CD4-positive, alpha-beta T cell treated with Interleukin-2 at 100 ng/mL for 4 hours (primary cell): ENCODE data around the gene LTBP2.

Source experiments
- DNase-seq: peaks from one replicate; pipeline ENCODE4 v3.0.0-alpha.2; 2020; ENCODE audit warnings: low spot score

LTBP2 gene

GRCh38 chr14:74612350-74613021 lies 449 bp upstream of the LTBP2 start:
- DNase-seq: peak; percentile 78

DNA sequence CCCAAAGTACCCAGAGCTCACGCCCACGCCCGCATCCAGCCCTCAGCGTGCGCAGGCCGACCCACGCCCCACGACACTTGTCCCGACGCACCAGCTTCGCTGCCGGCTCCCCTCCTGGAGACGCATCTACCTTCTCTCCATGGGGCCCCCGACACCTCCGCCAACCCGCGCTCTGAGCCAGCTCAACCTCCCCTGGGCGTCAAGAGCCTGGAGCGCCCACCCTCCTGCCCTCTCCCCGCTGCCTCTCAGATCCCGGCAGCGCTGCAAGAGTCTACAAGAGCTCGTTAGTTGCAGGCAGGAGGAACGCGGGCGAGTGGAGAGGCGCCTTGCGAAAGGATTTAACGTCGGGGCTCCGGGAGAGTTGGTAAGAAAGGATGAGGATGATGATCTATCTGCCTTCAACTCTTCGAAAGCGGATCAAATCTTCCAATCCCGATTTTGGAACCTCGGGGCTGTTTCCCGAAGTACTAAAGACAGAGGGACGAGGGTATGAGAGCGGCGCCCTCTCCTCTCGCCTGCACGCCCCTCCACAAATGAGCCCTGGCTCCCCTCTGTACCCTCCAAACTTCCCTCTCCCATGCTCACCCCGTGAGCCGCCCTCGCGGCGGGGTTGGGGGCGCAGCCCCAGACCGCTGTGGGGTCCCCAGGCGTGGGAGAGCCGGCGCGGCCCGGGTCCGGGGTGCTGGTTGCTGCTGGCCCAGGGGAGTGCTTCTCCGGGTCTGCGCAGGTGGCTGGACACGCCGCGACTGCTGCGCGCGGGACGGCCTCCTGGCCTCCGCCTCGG lies 979 bp downstream of the LTBP2 start:
- DNase-seq: no peak

DNA sequence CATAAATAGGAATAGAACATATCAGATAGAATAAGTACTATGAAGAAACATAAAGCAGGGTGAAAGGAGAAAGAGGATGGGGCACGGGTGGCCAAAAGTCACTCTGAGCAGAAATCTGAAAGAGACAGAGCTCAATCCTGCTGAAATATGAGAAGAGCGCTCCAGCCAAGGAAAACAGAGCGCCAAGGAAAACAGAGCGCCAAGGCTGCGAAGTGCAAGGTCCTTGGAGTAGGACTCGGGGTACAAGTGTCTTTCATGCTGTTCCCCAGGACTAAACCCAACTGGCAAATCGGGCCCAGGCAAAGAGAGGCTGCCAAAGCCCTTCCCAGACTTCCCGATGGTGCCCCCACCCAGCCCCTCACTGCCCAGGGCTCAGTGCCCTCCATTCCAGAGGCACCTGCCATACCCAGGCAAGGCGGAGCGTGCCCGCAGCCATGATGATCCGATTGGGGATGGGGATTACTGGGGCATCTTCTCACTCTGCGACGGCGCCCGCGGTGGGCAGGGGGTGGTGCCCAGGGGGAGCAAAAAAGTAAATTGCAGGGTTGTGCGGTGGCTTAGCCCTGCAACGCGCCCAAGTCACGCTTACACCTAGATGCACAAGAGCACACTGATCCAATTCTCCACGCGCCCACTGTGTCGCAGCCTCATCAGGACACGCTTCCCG lies 1.7 kb downstream of the LTBP2 start:
- no peak for DNase-seq

GRCh38 chr14:74609721-74610120 lies 2.3 kb downstream of the LTBP2 start:
- DNase-seq: no peak

GRCh38 chr14:74608959-74609611 lies 3.0 kb downstream of the LTBP2 start:
- DNase-seq: peak; percentile 89

DNA sequence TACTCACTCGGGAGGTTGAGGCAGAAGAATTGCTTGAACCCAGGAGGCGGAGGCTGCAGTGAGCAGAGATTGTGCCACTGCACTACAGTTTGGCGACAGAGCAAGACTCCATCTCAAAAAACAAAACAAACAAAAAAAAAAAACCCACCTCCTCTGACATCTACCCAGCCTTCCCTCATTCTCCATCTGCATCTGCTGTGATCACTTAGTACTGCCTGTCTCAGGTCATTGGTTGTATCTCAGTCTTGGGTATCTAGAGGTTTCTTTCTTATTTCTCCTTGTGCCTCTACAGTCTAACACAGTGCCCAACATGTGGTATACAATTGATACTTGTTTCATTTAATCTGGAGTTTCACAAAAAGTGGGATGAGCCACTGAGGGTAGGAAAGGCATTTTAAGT lies 5.3 kb downstream of the LTBP2 start:
- no peak for DNase-seq

DNA sequence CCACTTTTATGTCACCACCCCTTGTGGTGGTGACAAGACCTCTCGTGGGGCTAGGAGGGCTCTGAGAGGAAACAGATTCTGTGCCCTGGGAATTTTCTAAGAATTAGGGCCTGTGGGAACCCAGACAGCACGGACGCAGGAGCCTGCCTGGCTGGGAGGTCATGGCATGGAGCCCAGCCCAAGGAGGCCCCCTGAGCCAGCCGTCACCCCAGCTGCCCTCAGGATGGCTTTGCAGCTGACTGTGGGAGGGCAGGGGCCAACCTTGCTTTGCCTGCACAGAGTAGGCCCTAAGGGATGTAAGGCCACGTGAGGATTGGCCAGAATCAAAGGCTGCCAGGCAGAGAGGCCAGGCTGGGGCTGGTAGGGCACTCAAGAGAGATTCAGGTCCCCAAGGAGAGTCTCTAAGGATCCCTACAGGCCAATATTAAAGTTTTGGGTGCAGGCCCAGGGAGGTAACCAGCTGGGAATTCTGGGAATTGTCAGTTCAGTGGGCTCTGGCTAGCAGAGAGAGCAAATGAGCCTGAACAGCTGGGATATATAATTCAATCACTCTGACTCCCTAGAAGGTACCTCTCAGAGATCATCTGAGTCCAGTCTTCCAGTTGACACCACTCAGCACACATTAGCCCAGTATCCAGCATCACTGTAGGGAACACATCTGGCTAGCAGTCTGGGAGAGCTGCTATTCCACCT lies 6.4 kb downstream of the LTBP2 start:
- DNase-seq: no peak

DNA sequence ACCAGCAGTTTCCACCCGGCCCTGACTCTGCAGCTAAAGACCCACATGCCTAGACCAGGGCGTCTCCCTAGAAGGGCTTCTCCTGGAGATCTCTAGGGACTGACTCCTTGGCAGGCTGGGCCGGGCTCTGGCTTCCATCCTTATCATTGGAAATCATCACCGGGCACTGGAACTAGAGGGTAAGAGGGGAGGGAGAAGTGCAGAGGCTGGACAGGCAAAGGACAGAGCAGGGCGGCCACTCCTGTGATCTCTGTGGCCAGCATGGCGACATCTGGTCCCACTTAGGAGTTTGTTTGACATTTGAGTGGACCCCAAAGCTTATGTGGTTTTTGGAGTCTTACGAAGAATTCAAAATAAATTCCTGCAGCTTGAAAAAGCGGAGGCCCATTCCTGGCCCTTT lies 7.1 kb downstream of the LTBP2 start:
- DNase-seq: no peak

DNA sequence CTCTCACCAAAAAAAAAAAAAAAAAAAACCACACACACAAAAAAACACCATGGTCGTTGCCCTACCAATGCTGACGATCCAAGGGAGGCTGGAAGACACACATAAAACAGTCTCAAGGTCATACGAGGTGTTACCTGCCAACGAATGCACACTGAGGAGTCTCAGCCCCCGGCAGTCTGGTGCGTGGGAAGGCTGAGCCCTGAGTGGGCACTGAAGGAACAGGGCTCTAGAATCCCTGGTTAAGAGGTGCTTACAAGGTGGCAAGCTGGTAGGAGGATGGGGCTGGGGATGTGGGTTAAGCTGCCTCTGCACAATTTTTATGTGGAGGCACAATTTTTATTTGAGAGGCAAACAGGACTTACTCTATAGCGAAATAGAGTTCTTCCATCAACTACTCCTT lies 7.9 kb downstream of the LTBP2 start:
- no peak for DNase-seq

DNA sequence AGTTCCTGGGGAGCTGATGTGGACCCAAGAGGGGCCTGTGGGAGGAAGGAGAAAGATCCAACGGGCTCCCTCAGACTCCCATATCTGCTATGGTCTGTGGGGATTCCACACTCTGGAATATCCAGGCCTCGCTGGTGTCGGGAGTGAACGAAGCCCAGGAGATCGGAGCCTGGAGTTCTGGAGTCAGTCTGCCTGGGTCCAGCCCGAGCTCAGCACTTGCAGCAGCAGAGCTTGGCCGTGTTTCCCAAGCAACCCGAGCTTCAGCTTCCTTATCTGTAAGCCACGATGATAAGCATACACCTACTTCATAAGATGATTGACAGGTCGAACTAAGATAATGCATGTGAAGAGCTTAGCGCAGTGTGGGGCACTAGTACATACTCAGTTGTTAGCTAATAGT lies 10.1 kb downstream of the LTBP2 start:
- DNase-seq: no peak

GRCh38 chr14:74599946-74600345 lies 12.1 kb downstream of the LTBP2 start:
- no peak for DNase-seq

DNA sequence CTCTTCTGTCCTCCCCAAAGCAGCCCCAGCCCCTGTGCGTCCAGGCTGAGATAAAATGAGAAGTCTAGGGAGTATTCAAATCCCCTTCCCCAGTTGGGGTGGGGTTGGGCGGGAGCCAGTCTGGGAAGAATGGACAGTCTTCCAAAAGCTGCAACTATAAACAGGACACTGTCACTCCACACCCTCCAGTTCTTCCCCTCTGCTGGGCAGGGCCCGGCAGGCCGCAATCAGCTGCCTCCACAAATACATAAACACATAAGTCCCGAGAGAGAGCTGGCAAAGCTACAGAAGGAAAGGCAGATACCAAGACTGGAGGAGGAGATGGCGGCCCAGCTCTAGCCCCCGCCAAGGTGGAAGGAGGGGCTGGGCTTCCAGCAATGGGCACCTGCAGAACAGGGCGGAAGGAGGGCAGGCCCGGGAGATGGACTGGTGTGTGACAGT lies 12.7 kb downstream of the LTBP2 start:
- no peak for DNase-seq

DNA sequence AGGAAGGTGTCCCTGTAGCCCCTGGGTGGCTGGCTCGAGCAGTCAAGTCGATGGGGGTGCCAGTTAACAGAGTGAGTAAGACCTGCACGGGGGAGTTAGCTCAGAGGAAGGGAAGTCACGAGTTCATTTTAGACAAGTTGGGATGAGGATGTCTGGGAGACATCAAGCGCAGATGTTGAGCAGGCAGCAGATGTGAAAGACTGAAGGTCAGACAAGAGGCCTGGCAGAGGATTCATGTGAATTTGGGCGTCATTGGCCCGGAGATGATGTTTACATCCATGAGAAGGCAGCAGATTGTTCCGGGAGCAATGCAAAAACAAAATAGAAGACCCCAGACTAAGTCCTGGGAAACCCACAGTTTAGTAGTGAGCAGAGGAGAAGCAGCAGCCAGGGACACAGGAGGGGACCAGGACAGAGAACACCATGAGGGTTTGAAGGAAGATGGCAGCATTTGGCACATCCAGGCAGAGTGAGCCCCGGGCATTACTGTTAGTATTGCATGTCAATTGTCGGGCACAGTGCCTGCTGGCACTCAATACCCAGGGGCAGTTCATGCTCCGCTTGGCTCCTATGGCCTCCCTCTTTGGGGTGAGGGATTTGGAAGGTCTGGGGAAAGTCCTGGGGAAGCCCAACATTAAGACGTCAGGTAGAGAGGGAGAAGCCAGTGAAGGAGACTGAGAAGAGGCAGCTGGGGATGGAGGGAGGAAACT lies 15.1 kb downstream of the LTBP2 start:
- no peak for DNase-seq

DNA sequence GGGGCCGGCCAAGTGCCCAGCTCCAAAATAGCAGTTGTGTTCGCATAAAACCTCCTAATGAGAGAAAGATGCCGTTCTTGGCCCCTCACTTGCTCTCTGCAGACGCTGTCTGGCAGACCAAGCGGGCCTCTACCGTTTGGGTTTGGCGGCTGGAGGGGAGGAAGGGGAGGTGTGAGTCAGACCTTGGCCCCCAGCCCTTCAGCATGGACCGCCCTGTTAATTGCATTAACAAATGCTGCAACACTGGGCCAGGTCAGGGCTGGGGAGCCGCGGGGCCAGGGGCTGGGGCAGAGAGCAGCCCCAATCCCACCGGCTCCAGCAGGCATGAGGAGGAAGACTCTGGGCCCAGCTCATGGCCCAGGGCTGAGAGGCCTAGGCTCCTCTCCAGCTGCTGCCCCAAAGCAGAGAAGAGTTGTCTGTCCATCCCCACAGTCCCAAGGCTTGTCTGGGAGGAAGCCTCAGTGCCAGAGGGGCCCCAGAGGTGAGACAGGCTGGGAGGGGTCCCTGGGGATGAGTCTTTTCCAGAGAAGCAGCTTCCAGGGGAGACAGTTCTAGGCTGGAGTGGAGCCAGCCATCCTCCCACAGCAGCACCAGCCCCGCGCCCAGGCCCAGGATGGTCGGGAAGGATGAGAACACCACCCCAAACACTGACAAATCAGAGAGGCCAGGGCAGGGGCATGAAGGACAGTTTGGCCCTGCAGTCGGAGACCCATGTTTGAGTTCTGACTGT lies 16.9 kb downstream of the LTBP2 start:
- no peak for DNase-seq

GRCh38 chr14:74594606-74595005 lies 17.4 kb downstream of the LTBP2 start:
- no peak for DNase-seq

DNA sequence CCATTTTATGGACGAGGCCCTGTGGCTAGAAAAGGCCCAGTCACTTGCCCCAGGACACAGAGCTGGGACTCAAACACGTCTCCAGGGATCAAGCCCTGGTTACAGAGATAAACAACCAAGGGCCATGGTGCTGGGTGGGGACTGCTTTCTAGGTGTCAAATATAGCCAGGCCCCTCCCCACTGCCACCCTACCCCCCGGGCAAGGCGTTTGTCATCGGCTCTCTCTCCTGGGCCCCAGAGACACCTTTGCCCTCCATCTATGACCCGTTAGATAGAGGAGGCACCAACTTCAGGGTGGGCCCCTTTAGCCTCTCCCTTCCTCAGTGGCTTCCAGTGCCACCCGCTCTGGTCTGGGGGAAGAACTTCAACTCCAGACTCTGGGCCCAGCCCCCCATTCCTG lies 18.0 kb downstream of the LTBP2 start:
- DNase-seq: no peak

DNA sequence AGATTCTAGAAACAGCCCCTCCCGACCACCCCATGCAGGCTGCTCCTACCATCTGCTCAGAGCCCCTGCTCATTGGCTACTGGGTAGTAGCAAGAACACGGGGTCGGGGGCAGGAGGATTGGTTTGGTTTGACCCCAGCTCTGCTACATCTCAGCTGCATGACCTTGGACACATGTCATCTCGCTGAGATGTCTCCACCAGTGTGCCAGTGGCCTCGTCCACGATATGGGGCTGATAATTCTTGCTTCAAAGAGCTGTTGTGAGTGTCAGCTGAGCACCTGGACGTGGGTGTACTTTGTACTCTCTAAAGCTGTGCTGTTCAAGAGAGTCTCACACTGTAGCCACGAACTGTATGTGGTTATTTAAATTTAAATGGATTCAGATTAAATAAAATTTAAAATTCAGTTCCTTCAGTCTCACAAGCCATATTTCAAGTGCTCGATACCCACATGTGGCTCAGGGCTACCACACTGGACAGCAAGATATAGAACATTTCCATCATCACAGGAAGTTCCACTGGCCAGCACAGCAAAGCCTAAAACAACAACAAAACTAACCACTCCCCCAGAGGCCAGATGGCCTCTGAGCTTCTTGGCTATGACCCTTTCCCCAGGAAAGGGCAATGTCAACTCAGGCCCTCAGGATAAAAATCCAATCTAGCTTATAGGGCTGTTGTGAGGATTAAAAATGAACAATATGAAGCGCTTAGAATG lies 18.6 kb downstream of the LTBP2 start:
- no peak for DNase-seq

- DNase-seq: no peak
Measured at GRCh38 chr14:74592476-74593201, 19.4 kb downstream of the LTBP2 start.

DNA sequence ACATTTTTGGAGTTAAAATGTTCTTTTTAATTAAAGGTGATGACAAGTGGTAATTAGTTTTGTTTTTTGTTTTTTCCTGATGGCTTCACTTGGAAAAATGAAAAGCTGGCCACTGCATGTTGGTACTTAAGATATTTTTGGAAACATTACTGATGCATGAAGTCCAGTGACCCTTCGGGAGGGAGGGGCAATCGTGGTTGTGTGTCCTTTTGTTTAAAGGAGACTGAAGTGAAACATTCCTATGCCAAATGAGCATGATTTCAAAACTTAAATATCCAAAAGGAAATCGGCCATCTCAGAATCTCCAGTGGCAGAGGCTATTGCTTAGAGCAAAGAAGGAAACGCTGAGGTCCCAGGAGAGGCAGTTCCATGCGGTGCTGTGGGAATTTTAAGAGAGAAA lies 20.1 kb downstream of the LTBP2 start:
- no peak for DNase-seq
